ENCODE measurements around the gene FOXP1.

- TF ChIP-seq CTCF (IDR thresholded peaks at IDR 0.05; ENCODE audit: low read depth, low read length, poor library complexity, severe bottlenecking), result no peak
- TF ChIP-seq EZH2phosphoT487 (IDR thresholded peaks at IDR 0.05; ENCODE audit: borderline replicate concordance, low read length), result no peak
Observed at GRCh38 chr3:71542521-71543370, 40.8 kb downstream of the FOXP1 start.
